ENCODE data around the gene OR2Z1. TPM values are rescaled to one million over a fixed set of nuclear protein-coding genes. Genes with fewer than 3 reads are reported as not detected.

OR2Z1 gene
- total RNA-seq, 2 experiments from 2014 or later: not detected

Other genes starting within 250 kb of the OR2Z1 start
- gene PRAM1, start 219.0 kb upstream of the OR2Z1 start, total RNA-seq: 1 to 10 TPM in 1 of 2 experiments, under 1 TPM in 1; 0.90 to 1.1 TPM
- gene ZNF414, start 207.5 kb upstream of the OR2Z1 start, total RNA-seq: 10 to 100 TPM; 21.0 to 23.7 TPM
- 10 to 100 TPM; 13.7 to 18.3 TPM for gene MYO1F, start 144.2 kb upstream of the OR2Z1 start, total RNA-seq
- 1 to 10 TPM; 4.5 to 5.0 TPM for gene ADAMTS10, start 110.9 kb upstream of the OR2Z1 start, total RNA-seq
- gene NFILZ, start 91.0 kb upstream of the OR2Z1 start, total RNA-seq: not detected
- not detected for gene ACTL9, start 22.8 kb upstream of the OR2Z1 start, total RNA-seq
- 10 to 100 TPM; 31.8 to 33.5 TPM for gene ZNF558, start 110.7 kb downstream of the OR2Z1 start, total RNA-seq
- gene MBD3L1, start 110.7 kb downstream of the OR2Z1 start, total RNA-seq: not detected

Measured in activated CD4-positive, alpha-beta T cell treated with anti-CD3 and anti-CD28 coated beads for 36 hours (primary cell).